PC-3 (cell line): ENCODE data around the gene NREP. TPM values are rescaled to one million over a fixed set of nuclear protein-coding genes. Genes with fewer than 3 reads are reported as not detected.
A peak's percentile ranks its signal among the peaks of the same experiment; 100 is the strongest.

Experiments used
- ATAC-seq: fragments of 200-7000 bp; cut with Tn5 transposase; 2 replicates; pipeline ENCODE4 v1.9.1; 2020; ENCODE audit warnings: mild to moderate bottlenecking, moderate library complexity
- BruUV-seq: library from RNA; stranded (reverse); fragments of 400-500 nt; replicated peaks from 2 replicates; lab custom pipeline; 2021; lab: Mats Ljungman, UMichigan
- CTCF ChIA-PET: fragments of 300-600 bp; sonication (Branson Sonifier 250); formaldehyde crosslinking; loops from one replicate; lab custom pipeline; 2022; ENCODE audit warnings: antibody characterized with exemption; lab: Charles Lee
- POLR2A ChIA-PET: fragments of 300-600 bp; sonication (Branson Sonifier 250); formaldehyde crosslinking; loops from one replicate; lab custom pipeline; 2022; ENCODE audit warnings: antibody characterized with exemption; ENCODE audit not compliant: unreplicated experiment; lab: Charles Lee
- DNase-seq: peaks from one replicate; pipeline ENCODE4 v3.0.0-alpha.2; 2015
- H2AFZ ChIP-seq: fragments of 300-600 bp; sonication (generic); 2 replicates; pipeline ENCODE4 v1.6.0; 2016; ENCODE audit warnings: antibody characterized with exemption, low read length
- H3F3A ChIP-seq: fragments of 300-600 bp; sonication (generic); one replicate; pipeline ENCODE4 v1.6.0; 2017; ENCODE audit warnings: antibody characterized with exemption, low read length, control low read depth, mild to moderate bottlenecking; ENCODE audit not compliant: unreplicated experiment
- H3K27ac ChIP-seq: fragments of 300-600 bp; sonication (generic); 2 replicates; pipeline ENCODE4 v1.5.1; 2016; ENCODE audit warnings: mild to moderate bottlenecking, low read length
- H3K27me3 ChIP-seq: fragments of 300-600 bp; sonication (generic); 2 replicates; pipeline ENCODE4 v1.6.1; 2016; ENCODE audit warnings: low read length, mixed read lengths
- H3K36me3 ChIP-seq: fragments of 300-600 bp; sonication (generic); 2 replicates; pipeline ENCODE4 v1.6.1; 2016; ENCODE audit warnings: low read depth, mixed run types, low read length, mixed read lengths
- H3K4me1 ChIP-seq: fragments of 300-600 bp; sonication (generic); 2 replicates; pipeline ENCODE4 v1.5.1; 2016; ENCODE audit warnings: low read length; ENCODE audit not compliant: insufficient read depth
- H3K4me2 ChIP-seq: fragments of 300-600 bp; sonication (generic); 2 replicates; pipeline ENCODE4 v1.6.0; 2016; ENCODE audit warnings: low read length
- H3K4me3 ChIP-seq: fragments of 300-600 bp; sonication (generic); 2 replicates; pipeline ENCODE4 v1.5.1; 2016; ENCODE audit warnings: mild to moderate bottlenecking, low read length, mixed read lengths
- H3K79me2 ChIP-seq: fragments of 300-600 bp; sonication (generic); 2 replicates; pipeline ENCODE4 v1.6.1; 2017; ENCODE audit warnings: low read length, mixed read lengths
- H3K9ac ChIP-seq: fragments of 300-600 bp; sonication (generic); 2 replicates; pipeline ENCODE4 v1.6.0; 2016; ENCODE audit warnings: mild to moderate bottlenecking, low read length
- H3K9me2 ChIP-seq: fragments of 300-600 bp; sonication (generic); replicated peaks from 2 replicates; pipeline ENCODE4 v1.6.1; 2016; ENCODE audit warnings: mixed run types, low read length, mixed read lengths
- H3K9me3 ChIP-seq: fragments of 300-600 bp; sonication (generic); 2 replicates; pipeline ENCODE4 v1.6.1; 2016; ENCODE audit warnings: low read length, mixed read lengths
- H4K20me1 ChIP-seq: fragments of 300-600 bp; sonication (generic); 2 replicates; pipeline ENCODE4 v1.6.1; 2016; ENCODE audit warnings: low read length, mixed read lengths
- CTCF ChIP-seq: fragments of 300-600 bp; sonication (generic); conservative IDR thresholded peaks from 2 replicates; pipeline ENCODE4 v1.5.1; 2017; ENCODE audit warnings: antibody characterized with exemption, low read depth, mild to moderate bottlenecking, low read length
- EZH2 ChIP-seq: fragments of 300-600 bp; sonication (generic); IDR thresholded peaks from one replicate; pipeline ENCODE4 v1.6.1; 2017; ENCODE audit warnings: antibody characterized with exemption, mild to moderate bottlenecking, low read length; ENCODE audit not compliant: unreplicated experiment
- EZH2phosphoT487 ChIP-seq: fragments of 300-600 bp; sonication (generic); IDR thresholded peaks from 2 replicates; pipeline ENCODE4 v1.6.1; 2018; ENCODE audit warnings: mild to moderate bottlenecking, antibody characterized with exemption, low read length, borderline replicate concordance
- intact Hi-C: fragments of 100-400 bp; cut with micrococcal nuclease; formaldehyde crosslinking; loops from 2 replicates; pipeline ENCODE4 v1.9.0; 2023
- total RNA-seq: library from RNA; depleted of rRNA; stranded (reverse); fragments of >200 nt; gene quantifications from 2 replicates; pipeline ENCODE4 v1.2.3, GENCODE V29; 2014

NREP gene
- total RNA-seq, 1 experiment from 2014 or later: 22.6 TPM

GRCh38 chr5:111782216-111782615, 25.2 kb upstream of the NREP start:
- Histone ChIP-seq H3K4me1 (peaks cover 6% of the 10 kb centered on the region; the same call in 1 of the 2 replicates), H3K9me3 (no peaks in the 10 kb centered on the region), H3K9me2 (no peaks in the 10 kb centered on the region), H3F3A (no peaks in the 10 kb centered on the region), H3K4me3 (no peak overlapping the region), H2AFZ (no peak overlapping the region), H3K36me3 (no peaks in the 10 kb centered on the region), H4K20me1 (no peaks in the 10 kb centered on the region), H3K4me2 (no peak overlapping the region), H3K27me3 (no peaks in the 10 kb centered on the region), H3K27ac (no peak overlapping the region), H3K79me2 (no peaks in the 10 kb centered on the region), H3K9ac (no peak overlapping the region)
- TF ChIP-seq EZH2phosphoT487 (no peak), CTCF (no peak), EZH2 (no peak)
- ChIA-PET POLR2A (no interaction called here), CTCF (no interaction called here)
- no TSS peak for BruUV-seq
- ATAC-seq: no peak
- peak; percentile 22 for DNase-seq
- intact Hi-C loops: no loop called here

- ATAC-seq (no peak), DNase-seq (peak; percentile 28)
- no peak overlapping the region for H3K4me2 ChIP-seq
- TF ChIP-seq EZH2phosphoT487: no peak
- TF ChIP-seq CTCF: no peak
- TF ChIP-seq EZH2: no peak
- no peak overlapping the region for H3K27ac ChIP-seq
- H3K36me3 ChIP-seq: no peaks in the 10 kb centered on the region
- no peaks in the 10 kb centered on the region for H3K9me3 ChIP-seq
- H3K4me1 ChIP-seq: peaks cover 6% of the 10 kb centered on the region; the same call in 1 of the 2 replicates
- H3F3A ChIP-seq: no peaks in the 10 kb centered on the region
- H3K9ac ChIP-seq: no peak overlapping the region
- H2AFZ ChIP-seq: no peak overlapping the region
- ChIA-PET POLR2A (no interaction called here), CTCF (no interaction called here)
- intact Hi-C loops: no loop called here
- no peaks in the 10 kb centered on the region for H4K20me1 ChIP-seq
- no TSS peak for BruUV-seq
- H3K4me3 ChIP-seq: no peak overlapping the region
- H3K9me2 ChIP-seq: no peaks in the 10 kb centered on the region
- no peaks in the 10 kb centered on the region for H3K27me3 ChIP-seq
- no peaks in the 10 kb centered on the region for H3K79me2 ChIP-seq
These were observed 24.2 kb upstream of the NREP start for GRCh38 chr5:111781200-111781599.

GRCh38 chr5:111779922-111780292, 22.9 kb upstream of the NREP start:
- intact Hi-C loops: no loop called here
- Histone ChIP-seq H2AFZ (no peak overlapping the region), H3F3A (no peaks in the 10 kb centered on the region), H3K4me3 (no peak overlapping the region), H3K27ac (no peak overlapping the region), H3K36me3 (no peaks in the 10 kb centered on the region), H3K9me3 (no peaks in the 10 kb centered on the region), H3K4me2 (no peak overlapping the region), H3K79me2 (no peaks in the 10 kb centered on the region), H4K20me1 (no peaks in the 10 kb centered on the region), H3K4me1 (peaks cover 10% of the 10 kb centered on the region), H3K9me2 (no peaks in the 10 kb centered on the region), H3K9ac (no peak overlapping the region), H3K27me3 (no peaks in the 10 kb centered on the region)
- no TSS peak for BruUV-seq
- ChIA-PET POLR2A (no interaction called here), CTCF (no interaction called here)
- no peak for DNase-seq
- ATAC-seq: no peak
- no peak for TF ChIP-seq CTCF
- no peak for TF ChIP-seq EZH2
